ENCODE results near the gene SLCO1B3.
"Not testable (repeated sequence)": the region's sequence is repeated elsewhere in the genome, so short reads cannot be mapped to it uniquely, and the experiment has no call there.

The SLCO1B3 gene

GRCh38 chr12:20810487-20810886, at the start of gene SLCO1B3:
TSS of gene SLCO1B3 (plus strand) at chr12:20810705. CDS start at chr12:20815739, 5,034 bp downstream.
- DNase-seq = no peak

- DNase-seq = no peak
Observed at GRCh38 chr12:20777420-20777819, 33.1 kb upstream of the SLCO1B3 start.

GRCh38 chr12:20778969-20779368, 31.5 kb upstream of the SLCO1B3 start:
- no peak for DNase-seq

- not testable (repeated sequence) for DNase-seq
Observed at GRCh38 chr12:20779971-20780370, 30.5 kb upstream of the SLCO1B3 start.

- not testable (repeated sequence) for DNase-seq
Observed at GRCh38 chr12:20783796-20784357, 26.6 kb upstream of the SLCO1B3 start.

GRCh38 chr12:20792971-20793370, 17.5 kb upstream of the SLCO1B3 start:
- DNase-seq = no peak

GRCh38 chr12:20798554-20798953, 12.0 kb upstream of the SLCO1B3 start:
- peak in 1 of 2 experiments; percentile 16 for DNase-seq

GRCh38 chr12:20800160-20800559, 10.3 kb upstream of the SLCO1B3 start:
- no peak for DNase-seq

GRCh38 chr12:20801035-20801434, 9.5 kb upstream of the SLCO1B3 start:
- DNase-seq = no peak

- DNase-seq = no peak
Observed at GRCh38 chr12:20805921-20806320, 4.6 kb upstream of the SLCO1B3 start.

- no peak for DNase-seq
Observed at GRCh38 chr12:20807192-20808080, 3.1 kb upstream of the SLCO1B3 start.

GRCh38 chr12:20808521-20808920, 2.0 kb upstream of the SLCO1B3 start:
- DNase-seq = no peak

GRCh38 chr12:20815574-20815973, 5.1 kb downstream of the SLCO1B3 start:
- no peak for DNase-seq

GRCh38 chr12:20822415-20822814, 11.9 kb downstream of the SLCO1B3 start:
- DNase-seq = no peak

- DNase-seq = no peak
Observed at GRCh38 chr12:20822925-20823324, 12.4 kb downstream of the SLCO1B3 start.

- no peak for DNase-seq
Observed at GRCh38 chr12:20829919-20830318, 19.4 kb downstream of the SLCO1B3 start.

- DNase-seq = no peak
Observed at GRCh38 chr12:20830456-20830855, 20.0 kb downstream of the SLCO1B3 start.

- DNase-seq = no peak
Observed at GRCh38 chr12:20832911-20833310, 22.4 kb downstream of the SLCO1B3 start.

GRCh38 chr12:20852649-20853048, 42.1 kb downstream of the SLCO1B3 start:
- DNase-seq = no peak

- no peak for DNase-seq
Observed at GRCh38 chr12:20863056-20863455, 52.6 kb downstream of the SLCO1B3 start.

GRCh38 chr12:20865873-20866272, 55.4 kb downstream of the SLCO1B3 start:
- no peak for DNase-seq

- DNase-seq = no peak
Observed at GRCh38 chr12:20868277-20868676, 57.8 kb downstream of the SLCO1B3 start.

- DNase-seq = no peak
Observed at GRCh38 chr12:20883288-20883687, 72.8 kb downstream of the SLCO1B3 start.

- DNase-seq = no peak
Observed at GRCh38 chr12:20885116-20885515, 74.6 kb downstream of the SLCO1B3 start.
